A549 (cell line): ENCODE results near the gene LHCGR.

Source experiments
- CTCF ChIP-seq: fragments of >200 bp; sonication (Bioruptor Twin); formaldehyde crosslinking; IDR thresholded peaks from 3 replicates; pipeline ENCODE4 v1.5.1; 2016
- MAZ ChIP-seq: fragments of 150-350 bp; IDR thresholded peaks from 2 replicates; pipeline ENCODE4 v1.6.1; 2014; ENCODE audit warnings: antibody characterized with exemption, low read depth, low read length, borderline replicate concordance
- POLR2A ChIP-seq: IDR thresholded peaks from 2 replicates; pipeline ENCODE4 v1.6.1; 2012; ENCODE audit warnings: mild to moderate bottlenecking, low read length

- TF ChIP-seq POLR2A (no peak), CTCF (no peak), MAZ (no peak)
These were observed 14.7 kb upstream of the LHCGR start for GRCh38 chr2:48770181-48770580.
